Vagina (tissue), 2 donors: Measurements from ENCODE around the gene SMPD3.

Experiments used
- CTCF ChIP-seq, 3 experiments: fragments of 450-650 bp in 2 of 3; fragments of 200-600 bp in 1 of 3; sonication (generic) in 1 of 3; IDR thresholded peaks; one replicate each; pipeline ENCODE4 v1.5.1; 2017 to 2019; ENCODE audit warnings: antibody characterized with exemption in 3 of 3, mild to moderate bottlenecking in 2 of 3, moderate library complexity in 2 of 3
- POLR2A ChIP-seq, 2 donors: fragments of 450-650 bp; IDR thresholded peaks; one replicate each; pipeline ENCODE4 v1.6.1; 2017; ENCODE audit warnings: antibody characterized with exemption in 2 of 2, mild to moderate bottlenecking in 2 of 2, moderate library complexity in 2 of 2
- POLR2AphosphoS5 ChIP-seq, 2 donors: sonication (generic); formaldehyde crosslinking; IDR thresholded peaks; one replicate each; pipeline ENCODE4 v1.9.0; 2017; ENCODE audit warnings: antibody characterized with exemption in 2 of 2, mild to moderate bottlenecking in 2 of 2, low read depth in 1 of 2; ENCODE audit not compliant: insufficient read depth in 1 of 2

- TF ChIP-seq CTCF (IDR thresholded peaks at IDR 0.05) = no peak
- no peak for TF ChIP-seq POLR2A (IDR thresholded peaks at IDR 0.05)
- TF ChIP-seq POLR2AphosphoS5 (IDR thresholded peaks at IDR 0.05; ENCODE audit: insufficient read depth in 1 of 2, low read depth in 1 of 2) = no peak
Measured at GRCh38 chr16:68400924-68401460, 47.3 kb downstream of the SMPD3 start.
